Measurements from ENCODE around the gene PDE11A. TPM values are rescaled to one million over a fixed set of nuclear protein-coding genes. Genes with fewer than 3 reads are reported as not detected.
A peak's percentile ranks its signal among the peaks of the same experiment; 100 is the strongest.

Gene PDE11A
- total and polyA plus RNA-seq, 4 donors, result 1.0 to 5.9 (median 1.7) TPM

DNA sequence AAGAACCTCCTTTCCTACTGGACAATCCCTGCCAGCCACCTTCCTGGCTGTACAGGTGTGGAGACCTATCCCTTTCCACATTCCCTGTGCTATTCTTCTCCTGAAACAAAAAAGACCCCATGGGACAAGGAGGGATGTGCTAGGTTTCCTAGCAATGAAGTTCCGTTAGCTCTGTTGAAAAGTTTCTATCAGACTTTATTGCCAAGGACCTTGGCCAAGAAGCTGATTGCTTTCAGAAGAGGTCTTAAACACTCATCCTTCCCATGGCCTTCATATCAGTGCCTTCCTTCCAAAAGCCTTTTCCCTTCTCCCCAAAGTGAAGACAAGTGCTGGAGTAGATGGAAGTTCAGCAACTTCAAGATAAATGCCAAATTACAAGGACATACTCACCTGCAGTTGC is 485.2 kb downstream of the PDE11A start:
- no peak overlapping the region for H3K9ac ChIP-seq (ENCODE audit: low read depth in 1 of 2, low read length in 2 of 2)
- H3K4me1 ChIP-seq (ENCODE audit: control insufficient read depth in 4 of 4, insufficient read depth in 4 of 4, low read length in 3 of 4), result peaks cover 0 to 11% (median 4%) of the 10 kb centered on the region in 4 donors
- H3K27me3 ChIP-seq (ENCODE audit: control insufficient read depth in 4 of 4, insufficient read depth in 4 of 4, low read length in 3 of 4), result no peaks in the 10 kb centered on the region
- no peak for TF ChIP-seq HNF4G (IDR thresholded peaks at IDR 0.05)
- TF ChIP-seq JUND (IDR thresholded peaks at IDR 0.05), result no peak
- TF ChIP-seq ATF3 (IDR thresholded peaks at IDR 0.05), result no peak
- TF ChIP-seq EGR1 (IDR thresholded peaks at IDR 0.05; ENCODE audit: low read depth in 2 of 2), result no peak
- WGBS, result 94% methylated on average over 1 of the region's 1 CpG
- H3K4me3 ChIP-seq (ENCODE audit: low read depth in 1 of 3, low read length in 3 of 3), result no peak overlapping the region
- DNase-seq (ENCODE audit: low spot score), result no peak
- H3K27ac ChIP-seq (ENCODE audit: low read depth in 1 of 2, low read length in 2 of 2), result no peak overlapping the region
- H3K36me3 ChIP-seq (ENCODE audit: control insufficient read depth in 4 of 4, insufficient read depth in 3 of 4, low read depth in 1 of 4, low read length in 3 of 4), result no peaks in the 10 kb centered on the region
- no peaks in the 10 kb centered on the region for H3K9me3 ChIP-seq (ENCODE audit: control insufficient read depth in 4 of 4, low read length in 3 of 4)

GRCh38 chr2:177586154-177586553 is 486.4 kb downstream of the PDE11A start:
- Histone ChIP-seq H3K4me1 (ENCODE audit: control insufficient read depth in 4 of 4, insufficient read depth in 4 of 4, low read length in 3 of 4) (peaks cover 0 to 11% (median 4%) of the 10 kb centered on the region in 4 donors), H3K27ac (ENCODE audit: low read depth in 1 of 2, low read length in 2 of 2) (no peak overlapping the region), H3K4me3 (ENCODE audit: low read depth in 1 of 3, low read length in 3 of 3) (no peak overlapping the region), H3K27me3 (ENCODE audit: control insufficient read depth in 4 of 4, insufficient read depth in 4 of 4, low read length in 3 of 4) (no peaks in the 10 kb centered on the region), H3K9me3 (ENCODE audit: control insufficient read depth in 4 of 4, low read length in 3 of 4) (no peaks in the 10 kb centered on the region), H3K9ac (ENCODE audit: low read depth in 1 of 2, low read length in 2 of 2) (no peak overlapping the region), H3K36me3 (ENCODE audit: control insufficient read depth in 4 of 4, insufficient read depth in 3 of 4, low read depth in 1 of 4, low read length in 3 of 4) (no peaks in the 10 kb centered on the region)
- no peak for DNase-seq (ENCODE audit: low spot score)
- WGBS, result 84% methylated on average over 1 of the region's 1 CpG
- TF ChIP-seq GABPA (IDR thresholded peaks at IDR 0.05 in 1 of 2, conservative IDR thresholded peaks at IDR 0.05 in 1 of 2) (no peak), REST (IDR thresholded peaks at IDR 0.05) (no peak)

DNA sequence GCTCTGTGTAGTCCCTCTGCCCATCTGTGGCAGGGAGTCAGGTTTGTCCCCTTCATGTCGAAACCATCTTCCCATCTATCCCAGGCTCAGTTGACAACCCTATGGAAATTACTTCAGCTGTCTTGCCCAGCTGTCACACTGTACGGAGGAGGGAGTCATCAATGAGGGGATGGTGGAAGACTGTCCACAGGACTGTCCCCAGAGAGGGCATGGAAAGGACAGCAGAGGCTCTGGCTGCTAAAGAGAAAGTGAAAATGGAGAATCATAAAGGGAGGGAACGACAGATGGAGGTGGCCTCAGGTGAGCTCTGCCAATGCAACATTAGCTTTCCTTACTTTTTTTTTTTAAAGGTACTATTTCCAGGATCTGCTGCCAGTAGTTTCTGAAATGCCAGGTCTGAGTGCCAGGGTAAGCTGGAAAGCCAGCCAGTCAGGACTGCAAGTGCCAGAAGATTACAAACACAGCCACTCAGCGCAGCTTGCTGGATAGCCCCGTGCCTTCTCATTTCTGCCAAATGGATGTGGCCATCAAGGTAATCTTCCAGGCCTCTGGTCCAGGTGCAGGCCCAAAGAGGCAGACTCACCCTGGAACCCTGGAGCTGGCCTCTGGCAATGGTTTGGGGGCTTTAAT is 487.2 kb downstream of the PDE11A start:
- H3K4me3 ChIP-seq (ENCODE audit: low read depth in 1 of 3, low read length in 3 of 3), result no peak overlapping the region
- no peaks in the 10 kb centered on the region for H3K27me3 ChIP-seq (ENCODE audit: control insufficient read depth in 4 of 4, insufficient read depth in 4 of 4, low read length in 3 of 4)
- H3K4me1 ChIP-seq (ENCODE audit: control insufficient read depth in 4 of 4, insufficient read depth in 4 of 4, low read length in 3 of 4), result peaks cover 0 to 11% (median 4%) of the 10 kb centered on the region in 4 donors
- 55% methylated on average over 5 of the region's 5 CpGs for WGBS
- no peaks in the 10 kb centered on the region for H3K9me3 ChIP-seq (ENCODE audit: control insufficient read depth in 4 of 4, low read length in 3 of 4)
- no peak overlapping the region for H3K9ac ChIP-seq (ENCODE audit: low read depth in 1 of 2, low read length in 2 of 2)
- no peak for DNase-seq (ENCODE audit: low spot score)
- no peaks in the 10 kb centered on the region for H3K36me3 ChIP-seq (ENCODE audit: control insufficient read depth in 4 of 4, insufficient read depth in 3 of 4, low read depth in 1 of 4, low read length in 3 of 4)
- TF ChIP-seq SP1 (IDR thresholded peaks at IDR 0.05) (peak; percentile 32), RXRA (IDR thresholded peaks at IDR 0.05) (peak; percentile 36 to 69), RAD21 (IDR thresholded peaks at IDR 0.05) (no peak), TAF1 (conservative IDR thresholded peaks at IDR 0.05) (no peak), HNF4A (conservative IDR thresholded peaks at IDR 0.05) (peak in 1 of 2 donors; percentile 5)
- H3K27ac ChIP-seq (ENCODE audit: low read depth in 1 of 2, low read length in 2 of 2), result peak overlapping the region in 1 of 2 donors; percentile 16
